HCEC 1CT (cell line): ENCODE results near the gene ATOSA.

Experiments used
- DNase-seq: peaks from one replicate; pipeline ENCODE4 v3.0.0-alpha.2; 2017

ATOSA gene

GRCh38 chr15:52681441-52681840, 2.3 kb upstream of the ATOSA start:
- no peak for DNase-seq

GRCh38 chr15:52680761-52681160, 1.6 kb upstream of the ATOSA start:
- DNase-seq, result no peak

GRCh38 chr15:52680041-52680391, 828 bp upstream of the ATOSA start:
- DNase-seq, result peak; percentile 21

GRCh38 chr15:52678468-52679231, 538 bp downstream of the ATOSA start:
- DNase-seq, result peak; percentile 66

DNA sequence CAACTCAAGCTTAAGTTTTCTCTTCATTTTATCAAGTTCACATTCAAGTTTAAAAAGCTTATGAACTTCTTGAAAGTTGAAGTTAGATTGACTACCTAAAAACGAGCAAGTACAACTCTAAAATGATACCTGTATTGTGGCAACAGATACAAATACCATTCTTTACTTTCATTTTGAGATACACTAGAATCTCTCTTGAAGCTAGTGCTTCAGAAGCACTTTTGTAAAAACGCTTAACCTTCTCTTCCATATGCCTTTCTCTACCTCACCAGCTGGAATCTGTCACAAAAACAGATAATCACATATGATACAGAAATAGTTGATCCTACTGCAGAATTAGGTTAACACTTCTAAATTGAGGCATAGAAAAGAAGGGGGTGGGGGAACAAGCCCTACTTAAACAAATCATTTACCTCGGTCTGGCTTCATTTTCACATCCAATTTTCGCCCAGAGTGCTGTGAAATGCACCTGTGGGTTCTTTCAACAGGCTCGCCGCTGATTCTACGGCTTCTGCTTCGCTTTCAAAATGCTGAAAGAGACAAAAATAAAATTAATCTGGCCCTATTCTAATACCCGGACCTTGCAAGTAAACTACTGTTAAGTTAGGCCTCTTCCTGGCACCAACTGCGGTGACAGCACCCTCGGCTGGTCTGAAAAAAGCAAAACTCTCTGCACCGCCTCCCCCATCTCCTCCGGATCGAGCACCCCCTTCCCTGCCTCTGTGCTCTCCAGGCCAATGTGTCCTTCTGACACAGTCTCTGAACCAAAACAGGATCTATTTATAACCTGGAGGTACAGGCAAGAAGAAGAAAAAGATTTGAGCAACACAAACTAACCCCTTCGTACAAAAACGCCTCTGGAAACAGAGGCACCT, 1.4 kb downstream of the ATOSA start:
- DNase-seq, result peak; percentile 68

DNA sequence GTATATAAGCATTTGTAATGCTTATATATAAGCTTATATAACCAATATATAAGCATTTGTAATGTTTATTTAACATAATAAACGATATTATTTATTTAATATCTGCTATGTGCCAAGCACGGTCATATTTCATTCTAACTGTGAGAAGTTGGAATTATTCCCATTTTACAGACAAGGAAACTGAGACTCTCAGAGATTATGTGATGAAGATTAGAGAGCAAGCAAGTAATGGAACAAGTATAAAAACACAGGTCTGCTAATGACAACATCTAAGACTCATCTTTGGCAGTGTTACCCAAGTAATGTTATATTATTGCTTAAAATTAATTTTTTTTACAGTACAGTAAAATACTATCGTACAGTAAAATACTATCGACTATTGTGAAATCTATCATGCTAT, 4.4 kb downstream of the ATOSA start:
- no peak for DNase-seq

GRCh38 chr15:52673734-52674133, 5.5 kb downstream of the ATOSA start:
- DNase-seq, result no peak

DNA sequence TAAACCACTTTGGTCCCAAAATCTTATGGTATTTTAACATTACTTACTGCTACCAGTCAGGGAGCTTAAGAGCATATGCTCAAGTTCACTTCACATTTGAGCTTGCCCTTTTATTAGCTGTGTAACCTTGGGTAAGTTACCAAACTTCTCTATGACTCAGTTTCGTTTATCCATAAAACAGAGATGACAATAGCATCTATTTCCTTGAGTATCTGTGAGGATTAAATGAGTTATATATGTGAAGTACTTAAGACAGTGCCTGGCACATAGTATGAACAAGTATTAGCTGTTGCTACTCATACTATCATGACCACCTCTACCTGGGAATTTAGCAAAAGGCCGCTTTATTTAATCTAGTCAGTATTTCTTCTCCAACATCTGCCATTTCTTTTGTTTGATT, 5.9 kb downstream of the ATOSA start:
- peak; percentile 17 for DNase-seq

GRCh38 chr15:52672661-52673060, 6.5 kb downstream of the ATOSA start:
- DNase-seq, result no peak

DNA sequence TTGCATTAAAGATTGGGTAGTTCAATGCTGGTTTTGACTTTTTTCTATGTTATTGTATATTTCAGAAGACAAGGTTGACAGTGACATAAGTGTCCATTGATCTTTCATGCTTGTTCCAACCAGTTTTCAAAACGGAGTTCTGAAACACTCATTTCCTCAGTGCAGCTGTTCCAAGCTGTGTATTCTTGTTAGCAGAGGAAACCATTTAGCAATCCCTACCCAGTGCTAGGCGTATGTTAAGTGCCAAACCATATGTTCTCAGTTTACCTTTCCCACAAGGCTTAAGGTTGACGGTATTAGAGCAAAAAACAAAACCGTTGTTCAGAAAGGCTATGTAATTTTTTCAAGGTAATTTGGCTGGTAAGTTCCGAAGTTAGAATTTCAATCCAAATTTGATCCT, 9.1 kb downstream of the ATOSA start:
- no peak for DNase-seq

GRCh38 chr15:52668133-52668532, 11.1 kb downstream of the ATOSA start:
- DNase-seq, result no peak

DNA sequence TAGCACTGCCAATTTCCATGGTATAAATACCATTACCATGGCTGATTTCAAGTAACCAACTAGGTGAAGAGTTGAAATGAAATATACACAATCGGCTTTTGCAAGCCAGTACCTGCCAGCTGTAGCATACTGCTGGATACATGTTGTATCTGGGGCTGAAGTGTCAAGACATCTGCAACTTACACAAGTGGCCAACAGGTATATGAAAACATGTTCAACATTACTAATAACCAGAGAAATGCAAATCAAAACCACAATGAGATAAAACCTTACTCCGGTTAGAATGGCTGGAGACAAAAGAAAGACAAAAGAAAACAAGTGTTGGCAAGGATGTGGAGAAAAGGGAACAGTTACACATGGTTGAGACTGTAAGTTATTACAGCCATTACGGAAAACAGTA, 11.6 kb downstream of the ATOSA start:
- no peak for DNase-seq

- no peak for DNase-seq
Measured at GRCh38 chr15:52663536-52664294, 15.5 kb downstream of the ATOSA start.

- DNase-seq, result no peak
Measured at GRCh38 chr15:52661909-52662308, 17.3 kb downstream of the ATOSA start.

GRCh38 chr15:52660192-52660591, 19.0 kb downstream of the ATOSA start:
- no peak for DNase-seq

DNA sequence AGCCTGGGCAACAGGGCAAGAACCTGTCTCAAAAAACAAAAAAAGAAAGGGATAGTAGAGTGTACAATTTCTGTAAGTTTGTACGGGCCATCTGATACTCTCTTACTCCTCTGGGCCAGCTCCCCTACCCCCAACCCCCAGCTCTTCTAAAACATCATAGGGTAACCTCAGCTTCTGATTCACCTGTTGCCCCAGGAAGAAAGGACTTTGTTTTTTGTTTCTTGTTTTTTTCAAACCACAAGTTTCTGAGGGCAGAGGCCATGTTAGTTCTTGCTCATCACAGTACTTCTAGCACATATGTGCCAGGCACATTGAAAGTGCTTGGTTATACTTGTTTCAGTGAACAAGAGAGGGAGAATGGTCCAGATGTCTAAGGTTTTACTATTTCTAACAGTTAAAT, 20.2 kb downstream of the ATOSA start:
- DNase-seq, result no peak

DNA sequence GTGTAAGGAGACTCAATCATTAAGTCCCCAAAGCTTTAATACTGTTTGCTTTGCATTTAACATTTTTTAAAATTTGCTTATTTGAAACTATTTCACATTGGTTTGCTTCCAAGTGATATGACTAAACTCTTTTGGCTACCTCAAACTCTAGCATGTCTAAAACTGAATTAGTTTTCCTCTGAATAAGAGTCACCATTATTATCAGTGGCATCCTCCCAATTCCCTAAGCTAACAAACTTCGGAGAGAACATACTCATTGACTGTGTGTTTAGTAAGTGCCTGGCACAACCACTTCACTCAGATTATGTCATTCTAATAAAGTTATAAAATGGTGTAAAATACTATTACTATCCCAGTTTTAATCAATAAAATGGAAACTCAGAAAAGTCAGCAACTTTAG, 21.9 kb downstream of the ATOSA start:
- DNase-seq, result peak; percentile 62

DNA sequence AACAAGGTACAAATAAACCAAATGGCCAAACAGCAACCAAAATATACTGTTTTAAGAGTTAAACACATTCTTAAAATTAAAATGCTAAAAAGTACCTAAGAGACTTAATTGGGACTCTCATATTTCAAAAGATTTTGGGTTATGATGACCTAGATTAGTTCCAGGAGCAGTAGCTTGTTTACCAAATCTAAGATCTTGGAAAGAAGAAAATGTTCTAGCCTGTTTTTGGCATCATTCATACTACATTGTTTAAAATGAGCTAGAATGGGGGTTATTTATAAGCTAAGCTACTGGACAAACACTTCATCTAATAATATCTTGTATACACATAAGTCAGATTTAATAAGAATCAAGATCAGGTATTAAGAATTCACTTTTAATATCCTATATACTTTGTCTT, 22.8 kb downstream of the ATOSA start:
- DNase-seq, result no peak

GRCh38 chr15:52653431-52653964, 25.7 kb downstream of the ATOSA start:
- peak; percentile 88 for DNase-seq

DNA sequence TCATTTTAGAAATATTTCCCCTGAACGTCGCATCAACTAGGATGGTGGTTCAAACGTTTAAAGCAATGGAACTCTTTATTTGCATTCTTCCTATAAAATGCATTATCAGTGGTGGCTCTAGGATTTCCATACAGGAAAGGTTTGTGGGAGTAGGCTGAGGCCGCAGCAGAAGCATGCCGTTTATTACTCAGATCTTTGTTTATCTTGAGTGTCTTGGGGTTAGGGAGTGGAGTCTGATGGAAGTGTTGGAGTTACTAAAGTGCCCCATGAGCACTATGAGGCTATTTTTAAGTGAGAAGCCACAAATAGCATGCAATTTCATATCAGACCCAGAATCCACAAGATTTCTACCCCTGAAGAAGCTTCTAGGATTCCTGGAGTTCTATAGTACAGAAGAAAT, 26.2 kb downstream of the ATOSA start:
- peak; percentile 85 for DNase-seq

GRCh38 chr15:52652286-52652685, 26.9 kb downstream of the ATOSA start:
- no peak for DNase-seq

- DNase-seq, result peak; percentile 94
Measured at GRCh38 chr15:52651868-52652267, 27.3 kb downstream of the ATOSA start.

GRCh38 chr15:52651114-52651513, 28.1 kb downstream of the ATOSA start:
- no peak for DNase-seq
